ENCODE results near the gene PKP1.
A peak's percentile ranks its signal among the peaks of the same experiment; 100 is the strongest.

PKP1 gene

GRCh38 chr1:201328576-201328975, 45.3 kb downstream of the PKP1 start:
- DNase-seq (ENCODE audit: low spot score), result no peak

- no peak for DNase-seq (ENCODE audit: low spot score)
Observed at GRCh38 chr1:201329286-201329685, 46.0 kb downstream of the PKP1 start.

- DNase-seq (ENCODE audit: low spot score), result no peak
Observed at GRCh38 chr1:201329801-201330200, 46.5 kb downstream of the PKP1 start.

GRCh38 chr1:201330541-201330940, 47.2 kb downstream of the PKP1 start:
- no peak for DNase-seq (ENCODE audit: low spot score)

GRCh38 chr1:201331166-201331565, 47.9 kb downstream of the PKP1 start:
- no peak for DNase-seq (ENCODE audit: low spot score)

GRCh38 chr1:201332021-201332420, 48.7 kb downstream of the PKP1 start:
- DNase-seq (ENCODE audit: low spot score), result no peak

- no peak for DNase-seq (ENCODE audit: low spot score)
Observed at GRCh38 chr1:201332616-201333335, 49.5 kb downstream of the PKP1 start.

GRCh38 chr1:201334325-201335173, 51.2 kb downstream of the PKP1 start:
- no peak for DNase-seq (ENCODE audit: low spot score)

- no peak for DNase-seq (ENCODE audit: low spot score)
Observed at GRCh38 chr1:201335174-201335870, 52.0 kb downstream of the PKP1 start.

- DNase-seq (ENCODE audit: low spot score), result no peak
Observed at GRCh38 chr1:201335901-201336300, 52.6 kb downstream of the PKP1 start.

- no peak for DNase-seq (ENCODE audit: low spot score)
Observed at GRCh38 chr1:201336711-201337450, 53.6 kb downstream of the PKP1 start.

- no peak for DNase-seq (ENCODE audit: low spot score)
Observed at GRCh38 chr1:201341377-201341776, 58.1 kb downstream of the PKP1 start.

- no peak for DNase-seq (ENCODE audit: low spot score)
Observed at GRCh38 chr1:201344206-201345080, 61.1 kb downstream of the PKP1 start.

GRCh38 chr1:201345081-201345355, 61.7 kb downstream of the PKP1 start:
- DNase-seq (ENCODE audit: low spot score), result no peak

GRCh38 chr1:201346337-201346939, 63.1 kb downstream of the PKP1 start:
- DNase-seq (ENCODE audit: low spot score), result peak; percentile 49

- DNase-seq (ENCODE audit: low spot score), result no peak
Observed at GRCh38 chr1:201346987-201347386, 63.7 kb downstream of the PKP1 start.

GRCh38 chr1:201347498-201348210, 64.3 kb downstream of the PKP1 start:
- DNase-seq (ENCODE audit: low spot score), result no peak

GRCh38 chr1:201348211-201348566, 64.9 kb downstream of the PKP1 start:
- peak; percentile 65 for DNase-seq (ENCODE audit: low spot score)

GRCh38 chr1:201349092-201349491, 65.8 kb downstream of the PKP1 start:
- no peak for DNase-seq (ENCODE audit: low spot score)

- no peak for DNase-seq (ENCODE audit: low spot score)
Observed at GRCh38 chr1:201350361-201350725, 67.0 kb downstream of the PKP1 start.

All from HuH-7.5 (cell line).